ENCODE results near the gene HERC5. TPM values are rescaled to one million over a fixed set of nuclear protein-coding genes. Genes with fewer than 3 reads are reported as not detected.

Gene HERC5
- polyA plus RNA-seq, 1 donor from 2014 or later = 0.59 TPM

- H3K27me3 ChIP-seq (ENCODE audit: insufficient read depth, low read depth, low read length) = no peaks in the 10 kb centered on the region
- H4K20me1 ChIP-seq (ENCODE audit: insufficient read depth) = no peaks in the 10 kb centered on the region
- no peaks in the 10 kb centered on the region for H3K36me3 ChIP-seq (ENCODE audit: insufficient read depth, low read length)
- no peak overlapping the region for H3K9ac ChIP-seq (ENCODE audit: low read length)
- H3K4me2 ChIP-seq (ENCODE audit: low read length) = no peak overlapping the region
- TF ChIP-seq POLR2AphosphoS5 (IDR thresholded peaks at IDR 0.05) = no peak
- no peak for TF ChIP-seq SMC3 (conservative IDR thresholded peaks at IDR 0.05; ENCODE audit: poor library complexity)
- TF ChIP-seq EZH2 (IDR thresholded peaks at IDR 0.05; ENCODE audit: borderline replicate concordance, insufficient read depth, low read length, poor library complexity, severe bottlenecking) = no peak
- TF ChIP-seq, protein P1, sequence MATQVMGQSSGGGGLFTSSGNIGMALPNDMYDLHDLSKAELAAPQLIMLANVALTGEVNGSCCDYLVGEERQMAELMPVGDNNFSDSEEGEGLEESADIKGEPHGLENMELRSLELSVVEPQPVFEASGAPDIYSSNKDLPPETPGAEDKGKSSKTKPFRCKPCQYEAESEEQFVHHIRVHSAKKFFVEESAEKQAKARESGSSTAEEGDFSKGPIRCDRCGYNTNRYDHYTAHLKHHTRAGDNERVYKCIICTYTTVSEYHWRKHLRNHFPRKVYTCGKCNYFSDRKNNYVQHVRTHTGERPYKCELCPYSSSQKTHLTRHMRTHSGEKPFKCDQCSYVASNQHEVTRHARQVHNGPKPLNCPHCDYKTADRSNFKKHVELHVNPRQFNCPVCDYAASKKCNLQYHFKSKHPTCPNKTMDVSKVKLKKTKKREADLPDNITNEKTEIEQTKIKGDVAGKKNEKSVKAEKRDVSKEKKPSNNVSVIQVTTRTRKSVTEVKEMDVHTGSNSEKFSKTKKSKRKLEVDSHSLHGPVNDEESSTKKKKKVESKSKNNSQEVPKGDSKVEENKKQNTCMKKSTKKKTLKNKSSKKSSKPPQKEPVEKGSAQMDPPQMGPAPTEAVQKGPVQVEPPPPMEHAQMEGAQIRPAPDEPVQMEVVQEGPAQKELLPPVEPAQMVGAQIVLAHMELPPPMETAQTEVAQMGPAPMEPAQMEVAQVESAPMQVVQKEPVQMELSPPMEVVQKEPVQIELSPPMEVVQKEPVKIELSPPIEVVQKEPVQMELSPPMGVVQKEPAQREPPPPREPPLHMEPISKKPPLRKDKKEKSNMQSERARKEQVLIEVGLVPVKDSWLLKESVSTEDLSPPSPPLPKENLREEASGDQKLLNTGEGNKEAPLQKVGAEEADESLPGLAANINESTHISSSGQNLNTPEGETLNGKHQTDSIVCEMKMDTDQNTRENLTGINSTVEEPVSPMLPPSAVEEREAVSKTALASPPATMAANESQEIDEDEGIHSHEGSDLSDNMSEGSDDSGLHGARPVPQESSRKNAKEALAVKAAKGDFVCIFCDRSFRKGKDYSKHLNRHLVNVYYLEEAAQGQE (IDR thresholded peaks at IDR 0.05; ENCODE audit: borderline replicate concordance) = no peak
- no peak for TF ChIP-seq TAF1 (IDR thresholded peaks at IDR 0.05; ENCODE audit: low read depth)
- TF ChIP-seq MXI1 (conservative IDR thresholded peaks at IDR 0.05; ENCODE audit: poor library complexity, severe bottlenecking) = no peak
- TF ChIP-seq EP300 (conservative IDR thresholded peaks at IDR 0.05; ENCODE audit: poor library complexity, severe bottlenecking) = no peak
- TF ChIP-seq CTCF (IDR thresholded peaks at IDR 0.05; ENCODE audit: poor library complexity, severe bottlenecking) = no peak
- no peak for TF ChIP-seq RAD21 (conservative IDR thresholded peaks at IDR 0.05)
- no peaks in the 10 kb centered on the region for H3K9me3 ChIP-seq (ENCODE audit: low read length)
- H3K79me2 ChIP-seq (replicated peaks; ENCODE audit: insufficient read depth, low read length) = no peaks in the 10 kb centered on the region
- no peaks in the 10 kb centered on the region for H3K9me2 ChIP-seq (ENCODE audit: insufficient read depth, low read length)
- H3F3A ChIP-seq (ENCODE audit: insufficient read depth, low read length, poor library complexity, severe bottlenecking) = peaks cover 3% of the 10 kb centered on the region
- H3K4me3 ChIP-seq (ENCODE audit: low read length) = no peak overlapping the region
- H3K27ac ChIP-seq (ENCODE audit: low read length) = no peak overlapping the region
- no peak overlapping the region for H2AFZ ChIP-seq (ENCODE audit: low read depth, low read length)
These were observed 8.0 kb upstream of the HERC5 start for GRCh38 chr4:88448889-88449288.

DNA sequence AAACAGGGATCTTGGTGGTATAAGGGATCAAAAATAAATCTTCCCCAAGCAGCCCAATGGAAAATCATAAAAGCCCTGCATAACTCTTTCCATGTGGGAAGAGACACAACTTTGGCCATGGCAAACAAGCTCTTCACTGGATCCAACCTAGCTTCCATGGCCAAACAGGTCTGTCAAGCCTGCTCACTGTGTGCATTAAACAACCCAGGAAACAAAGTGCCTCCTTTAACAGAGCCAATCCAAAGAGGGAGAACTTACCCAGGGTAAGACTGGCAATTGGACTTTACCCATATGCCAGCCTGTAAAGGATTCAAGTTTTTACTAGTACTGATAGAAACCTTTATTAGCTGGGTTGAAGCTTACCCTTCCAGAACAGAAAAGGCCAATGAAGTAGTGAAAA, 7.6 kb upstream of the HERC5 start:
- Histone ChIP-seq H3K4me3 (ENCODE audit: low read length) (no peak overlapping the region), H3K36me3 (ENCODE audit: insufficient read depth, low read length) (no peaks in the 10 kb centered on the region), H3F3A (ENCODE audit: insufficient read depth, low read length, poor library complexity, severe bottlenecking) (peaks cover 3% of the 10 kb centered on the region), H3K79me2 (replicated peaks; ENCODE audit: insufficient read depth, low read length) (no peaks in the 10 kb centered on the region), H3K9ac (ENCODE audit: low read length) (no peak overlapping the region), H2AFZ (ENCODE audit: low read depth, low read length) (no peak overlapping the region), H3K27ac (ENCODE audit: low read length) (no peak overlapping the region), H3K27me3 (ENCODE audit: insufficient read depth, low read depth, low read length) (no peaks in the 10 kb centered on the region), H4K20me1 (ENCODE audit: insufficient read depth) (no peaks in the 10 kb centered on the region), H3K9me2 (ENCODE audit: insufficient read depth, low read length) (no peaks in the 10 kb centered on the region), H3K9me3 (ENCODE audit: low read length) (no peaks in the 10 kb centered on the region), H3K4me2 (ENCODE audit: low read length) (no peak overlapping the region)
- TF ChIP-seq MXI1 (conservative IDR thresholded peaks at IDR 0.05; ENCODE audit: poor library complexity, severe bottlenecking) (no peak), RAD21 (conservative IDR thresholded peaks at IDR 0.05) (no peak), EP300 (conservative IDR thresholded peaks at IDR 0.05; ENCODE audit: poor library complexity, severe bottlenecking) (no peak), POLR2AphosphoS5 (IDR thresholded peaks at IDR 0.05) (no peak), SMC3 (conservative IDR thresholded peaks at IDR 0.05; ENCODE audit: poor library complexity) (no peak), CTCF (IDR thresholded peaks at IDR 0.05; ENCODE audit: poor library complexity, severe bottlenecking) (no peak), TAF1 (IDR thresholded peaks at IDR 0.05; ENCODE audit: low read depth) (no peak), EZH2 (IDR thresholded peaks at IDR 0.05; ENCODE audit: borderline replicate concordance, insufficient read depth, low read length, poor library complexity, severe bottlenecking) (no peak)
- TF ChIP-seq, protein P1 (IDR thresholded peaks at IDR 0.05; ENCODE audit: borderline replicate concordance) = no peak

All from neural cell (in vitro differentiated cells).